PC-9 (cell line): Measurements from ENCODE around the gene SYT1. TPM values are rescaled to one million over a fixed set of nuclear protein-coding genes. Genes with fewer than 3 reads are reported as not detected.

Experiments
- BruUV-seq: library from RNA; stranded (reverse); fragments of 400-500 nt; replicated peaks from 2 replicates; lab custom pipeline; 2021; lab: Mats Ljungman, UMichigan
- CTCF ChIA-PET: fragments of 300-600 bp; sonication (Branson Sonifier 250); formaldehyde crosslinking; loops from one replicate; lab custom pipeline; 2022; ENCODE audit warnings: antibody characterized with exemption; lab: Charles Lee
- POLR2A ChIA-PET: fragments of 300-600 bp; sonication (Branson Sonifier 250); formaldehyde crosslinking; loops from one replicate; lab custom pipeline; 2022; ENCODE audit warnings: antibody characterized with exemption; ENCODE audit not compliant: unreplicated experiment; lab: Charles Lee
- DNase-seq, 2 experiments: peaks; one replicate each; pipeline versions ENCODE4 v3.0.0 to v3.0.0-alpha.2; 2015 to 2022; ENCODE audit warnings: mixed read lengths in 1 of 2
- H2AFZ ChIP-seq: fragments of 200-600 bp; sonication (generic); 2 replicates; pipeline ENCODE4 v1.8.1; 2017; ENCODE audit warnings: antibody characterized with exemption
- H3F3A ChIP-seq: fragments of 200-600 bp; sonication (generic); 2 replicates; pipeline ENCODE4 v1.8.1; 2017; ENCODE audit warnings: antibody characterized with exemption, mild to moderate bottlenecking, low read depth; ENCODE audit not compliant: insufficient read depth
- H3K27ac ChIP-seq: fragments of 200-600 bp; sonication (generic); 2 replicates; pipeline ENCODE4 v1.6.1; 2016; ENCODE audit warnings: mixed run types
- H3K27me3 ChIP-seq: fragments of 200-600 bp; sonication (generic); 2 replicates; pipeline ENCODE4 v1.6.1; 2016; ENCODE audit warnings: low read depth, mixed run types; ENCODE audit not compliant: insufficient read depth
- H3K36me3 ChIP-seq: fragments of 200-600 bp; sonication (generic); 2 replicates; pipeline ENCODE4 v1.6.1; 2016; ENCODE audit warnings: low read depth, mixed run types
- H3K4me1 ChIP-seq: fragments of 200-600 bp; sonication (generic); replicated peaks from 2 replicates; pipeline ENCODE4 v1.6.1; 2016; ENCODE audit warnings: mixed run types; ENCODE audit not compliant: insufficient read depth
- H3K4me2 ChIP-seq: fragments of 200-600 bp; sonication (generic); 2 replicates; pipeline ENCODE4 v1.6.1; 2017; ENCODE audit warnings: mixed run types
- H3K4me3 ChIP-seq: fragments of 200-600 bp; sonication (generic); 2 replicates; pipeline ENCODE4 v1.6.1; 2016; ENCODE audit warnings: mixed run types
- H3K79me2 ChIP-seq: fragments of 200-600 bp; sonication (generic); 2 replicates; pipeline ENCODE4 v1.6.1; 2017; ENCODE audit warnings: low read depth, mixed run types
- H3K9me2 ChIP-seq: fragments of 200-600 bp; sonication (generic); 2 replicates; pipeline ENCODE4 v1.8.1; 2017; ENCODE audit warnings: mild to moderate bottlenecking; ENCODE audit not compliant: insufficient read depth
- H3K9me3 ChIP-seq: fragments of 200-600 bp; sonication (generic); 2 replicates; pipeline ENCODE4 v1.8.1; 2016; ENCODE audit warnings: low read depth; ENCODE audit not compliant: insufficient read depth
- H4K20me1 ChIP-seq: fragments of 200-600 bp; sonication (generic); 2 replicates; pipeline ENCODE4 v1.8.1; 2017; ENCODE audit not compliant: insufficient read depth
- CTCF ChIP-seq: fragments of 200-600 bp; sonication (generic); conservative IDR thresholded peaks from 2 replicates; pipeline ENCODE4 v1.6.1; 2017; ENCODE audit warnings: mixed run types, antibody characterized with exemption, mild to moderate bottlenecking, moderate library complexity
- EZH2 ChIP-seq: fragments of 200-600 bp; sonication (generic); IDR thresholded peaks from 2 replicates; pipeline ENCODE4 v1.8.0; 2017; ENCODE audit warnings: antibody characterized with exemption, low read depth
- intact Hi-C: fragments of 100-400 bp; cut with micrococcal nuclease; formaldehyde crosslinking; loops from one replicate; pipeline ENCODE4 v1.10.0; 2022; ENCODE audit not compliant: unreplicated experiment
- total RNA-seq: library from RNA; stranded (reverse); gene quantifications from 2 replicates; pipeline ENCODE4 v1.2.3, GENCODE V29; 2021

SYT1 gene
- total RNA-seq, 1 experiment from 2014 or later: 1.2 TPM

GRCh38 chr12:79191391-79191790, 326.8 kb downstream of the SYT1 start:
- H3K27ac ChIP-seq: no peak overlapping the region
- H2AFZ ChIP-seq: no peak overlapping the region
- no peak for DNase-seq
- no peaks in the 10 kb centered on the region for H3K79me2 ChIP-seq
- no peaks in the 10 kb centered on the region for H3K27me3 ChIP-seq
- H4K20me1 ChIP-seq: no peaks in the 10 kb centered on the region
- ChIA-PET POLR2A (no interaction called here), CTCF (no interaction called here)
- H3K4me2 ChIP-seq: no peak overlapping the region
- H3K9me2 ChIP-seq: no peaks in the 10 kb centered on the region; the same call in 1 of the 2 replicates
- BruUV-seq: no TSS peak
- TF ChIP-seq EZH2 (no peak), CTCF (no peak)
- no peak overlapping the region for H3K4me3 ChIP-seq
- 0 out of 2 replicates have a peak, but pooled peaks cover 3% of the 10 kb centered on the region for H3K4me1 ChIP-seq
- H3F3A ChIP-seq: no peaks in the 10 kb centered on the region
- H3K36me3 ChIP-seq: no peaks in the 10 kb centered on the region
- intact Hi-C loops: no loop called here
- H3K9me3 ChIP-seq: no peaks in the 10 kb centered on the region; the same call in 1 of the 2 replicates

GRCh38 chr12:79194595-79194994, 330.0 kb downstream of the SYT1 start:
- Histone ChIP-seq H4K20me1 (no peaks in the 10 kb centered on the region), H3K9me3 (no peaks in the 10 kb centered on the region; the same call in 1 of the 2 replicates), H2AFZ (no peak overlapping the region), H3K4me2 (no peak overlapping the region), H3K27me3 (no peaks in the 10 kb centered on the region), H3K79me2 (no peaks in the 10 kb centered on the region), H3F3A (no peaks in the 10 kb centered on the region), H3K36me3 (no peaks in the 10 kb centered on the region), H3K27ac (no peak overlapping the region), H3K4me3 (no peak overlapping the region), H3K4me1 (0 out of 2 replicates have a peak, but pooled peaks cover 3% of the 10 kb centered on the region), H3K9me2 (no peaks in the 10 kb centered on the region)
- intact Hi-C loops: no loop called here
- DNase-seq: no peak
- no peak for TF ChIP-seq EZH2
- no peak for TF ChIP-seq CTCF
- no TSS peak for BruUV-seq
- POLR2A ChIA-PET: no interaction called here
- CTCF ChIA-PET: interaction anchor here (0.7 kb wide), 1 partner anchor 623 kb away, joined by 13 read pairs; no protein-coding TSS in a partner anchor

GRCh38 chr12:79199166-79199565, 334.6 kb downstream of the SYT1 start:
- ChIA-PET CTCF (no interaction called here), POLR2A (no interaction called here)
- no peaks in the 10 kb centered on the region; the same call in 1 of the 2 replicates for H3K9me3 ChIP-seq
- no peak overlapping the region for H3K27ac ChIP-seq
- DNase-seq: no peak
- intact Hi-C loops: no loop called here
- H4K20me1 ChIP-seq: no peaks in the 10 kb centered on the region
- no peak overlapping the region for H3K4me2 ChIP-seq
- no peaks in the 10 kb centered on the region for H3K36me3 ChIP-seq
- H3K4me3 ChIP-seq: no peak overlapping the region
- no peaks in the 10 kb centered on the region for H3K9me2 ChIP-seq
- TF ChIP-seq EZH2 (no peak), CTCF (no peak)
- H2AFZ ChIP-seq: no peak overlapping the region
- H3F3A ChIP-seq: no peaks in the 10 kb centered on the region
- H3K79me2 ChIP-seq: no peaks in the 10 kb centered on the region
- no TSS peak for BruUV-seq
- H3K4me1 ChIP-seq: 0 out of 2 replicates have a peak, but pooled peaks cover 3% of the 10 kb centered on the region
- H3K27me3 ChIP-seq: no peaks in the 10 kb centered on the region
